Osteoblast (primary cell): Measurements from ENCODE around the gene ESYT2. TPM values are rescaled to one million over a fixed set of nuclear protein-coding genes. Genes with fewer than 3 reads are reported as not detected.
"Not testable (repeated sequence)": the region's sequence is repeated elsewhere in the genome, so short reads cannot be mapped to it uniquely, and the experiment has no call there.

Experiments used
- DNase-seq: peaks from one replicate; pipeline ENCODE4 v3.0.0; 2011; ENCODE audit warnings: low spot score, mixed read lengths; ENCODE audit not compliant: insufficient read length; ENCODE audit errors: missing footprints
- H2AFZ ChIP-seq: 2 replicates; pipeline ENCODE4 v1.6.0; 2011; ENCODE audit warnings: mild to moderate bottlenecking, low read length
- H3K27ac ChIP-seq: 2 replicates; pipeline ENCODE4 v1.5.1; 2011; ENCODE audit warnings: mild to moderate bottlenecking, low read depth, low read length, moderate library complexity
- H3K27me3 ChIP-seq: 2 replicates; pipeline ENCODE4 v1.6.0; 2012; ENCODE audit warnings: mild to moderate bottlenecking, control low read depth, inconsistent platforms, low read length, moderate library complexity; ENCODE audit not compliant: insufficient read depth
- H3K36me3 ChIP-seq: 2 replicates; pipeline ENCODE4 v1.5.1; 2011; ENCODE audit warnings: mild to moderate bottlenecking, low read length, control low read depth, moderate library complexity; ENCODE audit not compliant: insufficient read depth
- H3K4me1 ChIP-seq: 2 replicates; pipeline ENCODE4 v1.5.1; 2011; ENCODE audit warnings: mild to moderate bottlenecking, low read length, control low read depth, moderate library complexity; ENCODE audit not compliant: insufficient read depth
- H3K4me2 ChIP-seq: 2 replicates; pipeline ENCODE4 v1.6.0; 2011; ENCODE audit warnings: mild to moderate bottlenecking, low read length; ENCODE audit not compliant: insufficient read depth
- H3K4me3 ChIP-seq: fragments of 200-600 bp; sonication (generic); 3 replicates; pipeline ENCODE4 v1.5.1; 2012; ENCODE audit warnings: mild to moderate bottlenecking, low read length, inconsistent platforms; ENCODE audit not compliant: insufficient read depth
- H3K79me2 ChIP-seq: 2 replicates; pipeline ENCODE4 v1.6.0; 2012; ENCODE audit warnings: mild to moderate bottlenecking, low read length, control low read depth, inconsistent platforms; ENCODE audit not compliant: insufficient read depth
- H3K9me3 ChIP-seq: 2 replicates; pipeline ENCODE4 v1.5.1; 2011; ENCODE audit warnings: low read depth, low read length, control low read depth
- H4K20me1 ChIP-seq: 2 replicates; pipeline ENCODE4 v1.6.0; 2012; ENCODE audit warnings: mild to moderate bottlenecking, low read length, control low read depth; ENCODE audit not compliant: insufficient read depth
- total RNA-seq: library from RNA; depleted of rRNA; stranded (reverse); fragments of >200 nt; gene quantifications from 2 replicates; pipeline ENCODE4 v1.2.3, GENCODE V29; 2012
- TF ChIP-seq, protein P1 (sequence below): IDR thresholded peaks from 2 replicates; pipeline ENCODE4 v1.5.1; 2011; ENCODE audit warnings: mild to moderate bottlenecking, low read depth, low read length, moderate library complexity; ENCODE audit errors: extremely low read depth

Gene ESYT2
- total RNA-seq, 1 donor = 132 TPM

DNA sequence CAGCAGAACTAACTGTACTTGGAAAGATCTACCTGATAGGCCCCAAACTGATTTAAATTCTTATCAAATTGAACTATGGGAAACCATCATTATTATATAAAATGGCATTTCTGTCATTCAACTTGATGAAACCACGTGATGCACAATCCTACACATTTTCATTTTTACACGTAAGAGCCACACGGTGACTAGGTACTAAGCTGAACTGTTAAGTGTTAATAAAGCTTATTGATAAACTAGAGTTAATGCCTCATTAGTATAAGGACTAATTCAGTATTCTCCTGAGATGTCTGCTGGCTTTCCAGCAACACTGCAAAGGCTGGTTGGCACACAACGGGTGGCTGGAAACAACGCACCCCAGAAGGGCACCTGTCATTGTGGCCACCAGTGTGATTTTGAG is 129.3 kb downstream of the ESYT2 start:
- no peak for DNase-seq
- no peak overlapping the region for H3K27ac ChIP-seq
- H4K20me1 ChIP-seq = no peaks in the 10 kb centered on the region
- TF ChIP-seq, protein P1, sequence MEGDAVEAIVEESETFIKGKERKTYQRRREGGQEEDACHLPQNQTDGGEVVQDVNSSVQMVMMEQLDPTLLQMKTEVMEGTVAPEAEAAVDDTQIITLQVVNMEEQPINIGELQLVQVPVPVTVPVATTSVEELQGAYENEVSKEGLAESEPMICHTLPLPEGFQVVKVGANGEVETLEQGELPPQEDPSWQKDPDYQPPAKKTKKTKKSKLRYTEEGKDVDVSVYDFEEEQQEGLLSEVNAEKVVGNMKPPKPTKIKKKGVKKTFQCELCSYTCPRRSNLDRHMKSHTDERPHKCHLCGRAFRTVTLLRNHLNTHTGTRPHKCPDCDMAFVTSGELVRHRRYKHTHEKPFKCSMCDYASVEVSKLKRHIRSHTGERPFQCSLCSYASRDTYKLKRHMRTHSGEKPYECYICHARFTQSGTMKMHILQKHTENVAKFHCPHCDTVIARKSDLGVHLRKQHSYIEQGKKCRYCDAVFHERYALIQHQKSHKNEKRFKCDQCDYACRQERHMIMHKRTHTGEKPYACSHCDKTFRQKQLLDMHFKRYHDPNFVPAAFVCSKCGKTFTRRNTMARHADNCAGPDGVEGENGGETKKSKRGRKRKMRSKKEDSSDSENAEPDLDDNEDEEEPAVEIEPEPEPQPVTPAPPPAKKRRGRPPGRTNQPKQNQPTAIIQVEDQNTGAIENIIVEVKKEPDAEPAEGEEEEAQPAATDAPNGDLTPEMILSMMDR = no peak
- H3K79me2 ChIP-seq = peaks cover 82% of the 10 kb centered on the region
- no peak overlapping the region for H2AFZ ChIP-seq
- H3K9me3 ChIP-seq = no peaks in the 10 kb centered on the region
- H3K4me3 ChIP-seq = no peak overlapping the region
- peaks cover 23% of the 10 kb centered on the region for H3K4me1 ChIP-seq
- H3K27me3 ChIP-seq = no peaks in the 10 kb centered on the region
- peaks cover 16% of the 10 kb centered on the region for H3K36me3 ChIP-seq
- H3K4me2 ChIP-seq = no peak overlapping the region

DNA sequence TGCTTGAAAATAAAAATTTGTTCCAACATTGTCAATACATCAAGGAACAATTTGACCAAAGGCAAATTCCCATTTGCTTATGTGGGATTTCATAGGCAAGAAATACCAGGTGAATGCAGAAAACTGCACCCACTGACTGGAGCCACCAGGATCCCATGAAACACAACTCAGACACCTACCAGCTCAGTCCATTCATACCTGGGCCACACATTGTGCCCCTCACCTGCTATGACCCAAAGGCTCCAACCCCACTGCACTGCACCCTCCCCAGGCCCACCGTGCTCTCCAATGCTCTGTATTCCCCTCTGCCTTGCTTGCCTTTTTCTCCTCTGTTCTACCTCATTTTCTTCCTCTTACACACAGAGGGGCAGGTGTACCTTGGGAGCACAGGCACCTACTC is 130.0 kb downstream of the ESYT2 start:
- Histone ChIP-seq H4K20me1 (no peaks in the 10 kb centered on the region), H3K27ac (no peak overlapping the region), H2AFZ (no peak overlapping the region), H3K9me3 (no peaks in the 10 kb centered on the region), H3K4me2 (no peak overlapping the region), H3K27me3 (no peaks in the 10 kb centered on the region), H3K4me3 (no peak overlapping the region), H3K36me3 (peaks cover 16% of the 10 kb centered on the region), H3K4me1 (peaks cover 23% of the 10 kb centered on the region), H3K79me2 (peaks cover 84% of the 10 kb centered on the region)
- TF ChIP-seq, protein P1 = no peak
- DNase-seq = no peak

DNA sequence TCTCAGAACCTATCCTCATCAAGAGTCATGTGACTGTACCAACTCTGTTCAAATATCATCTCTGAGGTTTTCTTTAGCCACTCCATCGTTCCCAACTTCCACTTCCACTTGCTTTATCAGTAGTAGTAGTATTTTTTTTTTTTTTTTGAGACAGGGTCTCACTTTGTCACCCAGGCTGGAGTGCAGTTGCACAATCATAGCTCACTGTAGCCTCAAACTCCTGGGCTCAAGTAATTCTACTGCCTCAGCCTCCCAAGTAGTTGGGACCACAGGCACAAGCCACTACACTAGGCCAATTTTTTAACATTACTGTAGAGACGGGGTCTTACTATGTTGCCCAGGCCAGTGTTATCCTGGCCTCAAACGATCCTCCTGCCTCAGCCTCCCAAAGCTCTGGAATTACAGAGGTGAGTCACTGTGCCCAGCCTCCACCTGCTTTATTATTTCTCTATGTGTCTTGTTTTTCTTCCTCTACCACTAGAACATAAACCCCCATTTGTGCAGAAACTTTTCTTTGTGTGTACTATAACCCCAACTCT is 130.6 kb downstream of the ESYT2 start:
- H3K27me3 ChIP-seq = no peaks in the 10 kb centered on the region
- H3K4me2 ChIP-seq = no peak overlapping the region
- H4K20me1 ChIP-seq = no peaks in the 10 kb centered on the region
- H3K4me3 ChIP-seq = no peak overlapping the region
- H3K9me3 ChIP-seq = no peaks in the 10 kb centered on the region
- H2AFZ ChIP-seq = peak overlapping the region; percentile 61
- peaks cover 21% of the 10 kb centered on the region for H3K4me1 ChIP-seq
- peaks cover 84% of the 10 kb centered on the region for H3K79me2 ChIP-seq
- TF ChIP-seq, protein P1 = no peak
- DNase-seq = no peak
- peaks cover 16% of the 10 kb centered on the region for H3K36me3 ChIP-seq
- H3K27ac ChIP-seq = no peak overlapping the region

GRCh38 chr7:158697597-158697996 is 131.7 kb downstream of the ESYT2 start:
- Histone ChIP-seq H3K36me3 (peaks cover 16% of the 10 kb centered on the region), H3K79me2 (peaks cover 75% of the 10 kb centered on the region)
- not testable (repeated sequence) for DNase-seq, H3K27me3 ChIP-seq, H3K9me3 ChIP-seq, H3K4me3 ChIP-seq, H3K4me2 ChIP-seq, H4K20me1 ChIP-seq, H3K4me1 ChIP-seq, H2AFZ ChIP-seq, H3K27ac ChIP-seq
